Measurements from ENCODE around the gene EGLN1.
"Not testable (repeated sequence)": the region's sequence is repeated elsewhere in the genome, so short reads cannot be mapped to it uniquely, and the experiment has no call there.

The EGLN1 gene

GRCh38 chr1:231421971-231422797 is at the start of gene EGLN1:
Gene EGLN1, minus strand, starts transcription at chr1:231422287. Its CDS starts 399 bp downstream, at chr1:231421888.
- DNase-seq (ENCODE audit: low read depth in 1 of 2, low spot score in 1 of 2) = peak; percentile 67 to 69

GRCh38 chr1:231471500-231471899 is 49.4 kb upstream of the EGLN1 start:
- DNase-seq (ENCODE audit: low read depth in 1 of 2, low spot score in 1 of 2) = not testable (repeated sequence)

GRCh38 chr1:231471027-231471426 is 48.9 kb upstream of the EGLN1 start:
- DNase-seq (ENCODE audit: low read depth in 1 of 2, low spot score in 1 of 2) = not testable (repeated sequence)

- no peak for DNase-seq (ENCODE audit: low read depth in 1 of 2, low spot score in 1 of 2)
Measured at GRCh38 chr1:231467986-231468385, 45.9 kb upstream of the EGLN1 start.

- no peak for DNase-seq (ENCODE audit: low read depth in 1 of 2, low spot score in 1 of 2)
Measured at GRCh38 chr1:231465051-231465450, 43.0 kb upstream of the EGLN1 start.

GRCh38 chr1:231463541-231463940 is 41.5 kb upstream of the EGLN1 start:
- DNase-seq (ENCODE audit: low read depth in 1 of 2, low spot score in 1 of 2) = no peak

GRCh38 chr1:231460614-231461013 is 38.5 kb upstream of the EGLN1 start:
- peak; percentile 4 to 73 for DNase-seq (ENCODE audit: low read depth in 1 of 2, low spot score in 1 of 2)

- not testable (repeated sequence) for DNase-seq (ENCODE audit: low read depth in 1 of 2, low spot score in 1 of 2)
Measured at GRCh38 chr1:231459438-231459837, 37.4 kb upstream of the EGLN1 start.

GRCh38 chr1:231457956-231458355 is 35.9 kb upstream of the EGLN1 start:
- DNase-seq (ENCODE audit: low read depth in 1 of 2, low spot score in 1 of 2) = not testable (repeated sequence)

GRCh38 chr1:231454133-231454532 is 32.0 kb upstream of the EGLN1 start:
- not testable (repeated sequence) for DNase-seq (ENCODE audit: low read depth in 1 of 2, low spot score in 1 of 2)

GRCh38 chr1:231446138-231446537 is 24.1 kb upstream of the EGLN1 start:
- DNase-seq (ENCODE audit: low read depth in 1 of 2, low spot score in 1 of 2) = no peak

GRCh38 chr1:231444059-231444458 is 22.0 kb upstream of the EGLN1 start:
- DNase-seq (ENCODE audit: low read depth in 1 of 2, low spot score in 1 of 2) = no peak

- no peak for DNase-seq (ENCODE audit: low read depth in 1 of 2, low spot score in 1 of 2)
Measured at GRCh38 chr1:231443363-231443762, 21.3 kb upstream of the EGLN1 start.

GRCh38 chr1:231442735-231443134 is 20.6 kb upstream of the EGLN1 start:
- no peak for DNase-seq (ENCODE audit: low read depth in 1 of 2, low spot score in 1 of 2)

GRCh38 chr1:231432996-231433395 is 10.9 kb upstream of the EGLN1 start:
- DNase-seq (ENCODE audit: low read depth in 1 of 2, low spot score in 1 of 2) = no peak

GRCh38 chr1:231431665-231432415 is 9.8 kb upstream of the EGLN1 start:
- no peak for DNase-seq (ENCODE audit: low read depth in 1 of 2, low spot score in 1 of 2)

- not testable (repeated sequence) for DNase-seq (ENCODE audit: low read depth in 1 of 2, low spot score in 1 of 2)
Measured at GRCh38 chr1:231430678-231431352, 8.7 kb upstream of the EGLN1 start.

GRCh38 chr1:231428377-231428776 is 6.3 kb upstream of the EGLN1 start:
- DNase-seq (ENCODE audit: low read depth in 1 of 2, low spot score in 1 of 2) = no peak

- DNase-seq (ENCODE audit: low read depth in 1 of 2, low spot score in 1 of 2) = no peak
Measured at GRCh38 chr1:231424950-231425805, 3.1 kb upstream of the EGLN1 start.

- no peak for DNase-seq (ENCODE audit: low read depth in 1 of 2, low spot score in 1 of 2)
Measured at GRCh38 chr1:231423648-231424047, 1.6 kb upstream of the EGLN1 start.
